ENCODE results near the gene OAF. TPM values are rescaled to one million over a fixed set of nuclear protein-coding genes. Genes with fewer than 3 reads are reported as not detected.
A peak's percentile ranks its signal among the peaks of the same experiment; 100 is the strongest.

Gene OAF
- total and polyA plus RNA-seq, 2 donors (not counting 1 experiment from before 2014, with no cell fraction given) = 1.3 to 1.9 TPM

GRCh38 chr11:120254788-120255518 is 44.1 kb downstream of the OAF start:
- Histone ChIP-seq H2AFZ (ENCODE audit: insufficient read depth, low read depth, low read length, poor library complexity, severe bottlenecking) (no peak overlapping the region), H4K20me1 (ENCODE audit: control insufficient read depth, insufficient read depth, low read length, poor library complexity, severe bottlenecking) (no peaks in the 10 kb centered on the region), H3K36me3 (replicated peaks in 1 of 2; ENCODE audit: control extremely low read depth in 1 of 2, control insufficient read depth in 1 of 2, extremely low read depth in 1 of 2, insufficient read depth in 2 of 2, low read length in 1 of 2) (no peaks in the 10 kb centered on the region), H3K79me2 (ENCODE audit: control insufficient read depth, insufficient read depth, low read length) (no peaks in the 10 kb centered on the region), H3K9me3 (ENCODE audit: control extremely low read depth in 1 of 3, control insufficient read depth in 2 of 3, insufficient read depth in 1 of 3, low read length in 2 of 3) (no peaks in the 10 kb centered on the region), H3K4me1 (ENCODE audit: control insufficient read depth in 2 of 2, insufficient read depth in 2 of 2, low read length in 2 of 2) (peaks cover 12 to 13% of the 10 kb centered on the region in 2 donors), H3K4me3 (ENCODE audit: control extremely low read depth in 1 of 5, extremely low read depth in 1 of 5, insufficient read depth in 1 of 5, low read depth in 2 of 5, low read length in 4 of 5) (no peak overlapping the region), H3K27me3 (replicated peaks in 1 of 4; ENCODE audit: control extremely low read depth in 1 of 4, control insufficient read depth in 3 of 4, insufficient read depth in 4 of 4, low read length in 3 of 4) (peaks cover 0 to 42% (median 16%) of the 10 kb centered on the region in 4 experiments), H3K27ac (ENCODE audit: low read length in 2 of 2) (no peak overlapping the region), H3K4me2 (replicated peaks; ENCODE audit: low read depth, low read length, poor library complexity, severe bottlenecking) (peak overlapping the region; percentile 32), H3K9ac (ENCODE audit: low read length) (no peak overlapping the region)
- no peak for TF ChIP-seq CTCF (IDR thresholded peaks at IDR 0.05)
- no peak for TF ChIP-seq EZH2 (IDR thresholded peaks at IDR 0.05; ENCODE audit: borderline replicate concordance, insufficient read depth, low read depth, low read length, poor library complexity, severe bottlenecking)
- 7% methylated on average over 13 of the region's 13 CpGs for WGBS (ENCODE audit: insufficient coverage)
- POLR2A ChIA-PET = no interaction called here
- peaks cover 48% of the 10 kb centered on the region for H3K27me3 Mint-ChIP-seq
- DNase-seq = peak; percentile 14
- ATAC-seq (ENCODE audit: low read depth) = no peak
- no peaks in the 10 kb centered on the region for H3K9me3 Mint-ChIP-seq (ENCODE audit: insufficient read depth)
- intact Hi-C loops (cut with micrococcal nuclease) = no loop called here
- CTCF ChIA-PET = no interaction called here
- peak overlapping the region; percentile 68 for H3K4me3 Mint-ChIP-seq
- H3K4me1 Mint-ChIP-seq = peaks cover 3% of the 10 kb centered on the region
- no peak overlapping the region for H3K27ac Mint-ChIP-seq

DNA sequence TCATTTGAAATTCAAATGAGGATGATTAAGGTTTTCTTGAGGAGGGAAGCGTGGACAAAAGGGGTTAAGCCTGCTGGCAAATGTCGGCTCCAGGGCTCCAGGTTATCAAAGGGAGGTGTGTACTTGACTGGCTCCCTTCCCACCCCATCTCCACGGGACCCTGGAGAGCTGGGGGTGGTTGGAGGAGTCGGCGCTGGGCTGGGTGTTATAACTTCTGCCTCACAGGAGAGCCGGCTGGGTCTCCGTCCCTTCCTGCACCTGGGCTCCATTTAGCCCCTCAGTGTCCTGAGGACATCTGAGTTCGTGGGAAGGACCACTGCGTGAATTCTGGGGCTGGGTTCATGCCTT is 44.7 kb downstream of the OAF start:
- H3K4me3 ChIP-seq (ENCODE audit: control extremely low read depth in 1 of 5, extremely low read depth in 1 of 5, insufficient read depth in 1 of 5, low read depth in 2 of 5, low read length in 4 of 5) = no peak overlapping the region
- H3K4me1 Mint-ChIP-seq = peaks cover 3% of the 10 kb centered on the region
- H3K79me2 ChIP-seq (ENCODE audit: control insufficient read depth, insufficient read depth, low read length) = no peaks in the 10 kb centered on the region
- intact Hi-C loops (cut with micrococcal nuclease) = no loop called here
- CTCF ChIA-PET = no interaction called here
- peaks cover 45% of the 10 kb centered on the region for H3K27me3 Mint-ChIP-seq
- peaks cover 0 to 42% (median 16%) of the 10 kb centered on the region in 4 experiments for H3K27me3 ChIP-seq (replicated peaks in 1 of 4; ENCODE audit: control extremely low read depth in 1 of 4, control insufficient read depth in 3 of 4, insufficient read depth in 4 of 4, low read length in 3 of 4)
- H3K27ac Mint-ChIP-seq = no peak overlapping the region
- H3K9me3 ChIP-seq (ENCODE audit: control extremely low read depth in 1 of 3, control insufficient read depth in 2 of 3, insufficient read depth in 1 of 3, low read length in 2 of 3) = no peaks in the 10 kb centered on the region
- ATAC-seq (ENCODE audit: low read depth) = no peak
- no peaks in the 10 kb centered on the region for H3K36me3 ChIP-seq (replicated peaks in 1 of 2; ENCODE audit: control extremely low read depth in 1 of 2, control insufficient read depth in 1 of 2, extremely low read depth in 1 of 2, insufficient read depth in 2 of 2, low read length in 1 of 2)
- POLR2A ChIA-PET = no interaction called here
- no peak overlapping the region for H3K27ac ChIP-seq (ENCODE audit: low read length in 2 of 2)
- DNase-seq = no peak
- H3K9me3 Mint-ChIP-seq (ENCODE audit: insufficient read depth) = no peaks in the 10 kb centered on the region
- H4K20me1 ChIP-seq (ENCODE audit: control insufficient read depth, insufficient read depth, low read length, poor library complexity, severe bottlenecking) = no peaks in the 10 kb centered on the region
- no peak overlapping the region for H3K9ac ChIP-seq (ENCODE audit: low read length)
- H3K4me1 ChIP-seq (ENCODE audit: control insufficient read depth in 2 of 2, insufficient read depth in 2 of 2, low read length in 2 of 2) = peaks cover 12 to 13% of the 10 kb centered on the region in 2 donors
- WGBS (ENCODE audit: insufficient coverage) = 30% methylated on average over 5 of the region's 9 CpGs
- peak overlapping the region; percentile 32 for H3K4me2 ChIP-seq (replicated peaks; ENCODE audit: low read depth, low read length, poor library complexity, severe bottlenecking)
- H3K4me3 Mint-ChIP-seq = peak overlapping the region; percentile 68
- H2AFZ ChIP-seq (ENCODE audit: insufficient read depth, low read depth, low read length, poor library complexity, severe bottlenecking) = no peak overlapping the region
- TF ChIP-seq CTCF (IDR thresholded peaks at IDR 0.05) = no peak
- no peak for TF ChIP-seq EZH2 (IDR thresholded peaks at IDR 0.05; ENCODE audit: borderline replicate concordance, insufficient read depth, low read depth, low read length, poor library complexity, severe bottlenecking)
